Measurements from ENCODE around the gene GPR89A. TPM values are rescaled to one million over a fixed set of nuclear protein-coding genes. Genes with fewer than 3 reads are reported as not detected.

The GPR89A gene
- 18.2 and 46.3 TPM in 2 replicates for total RNA-seq

GRCh38 chr1:145607833-145608733 is at the start of gene GPR89A:
Gene GPR89A (plus strand): TSS chr1:145607988. CDS start chr1:145608134, 146 bp downstream.

GRCh38 chr1:145707183-145707867 is 99.5 kb downstream of the GPR89A start, which contains the start of gene PDZK1:
Gene PDZK1 (minus strand): TSS chr1:145707368. CDS start chr1:145688021, 19,347 bp downstream.

GRCh38 chr1:145719230-145720079 is 111.7 kb downstream of the GPR89A start, which contains the start of gene CD160:
Gene CD160 (plus strand): TSS chr1:145719499. CDS start chr1:145728328, 8,829 bp downstream.

Other genes with a start within 250 kb of the GPR89A start
- 3.3 and 4.7 TPM in 2 replicates for gene NBPF20, start 182.4 kb upstream of the GPR89A start, total RNA-seq
- gene PDZK1, start 99.4 kb downstream of the GPR89A start, total RNA-seq, result 1.3 TPM in 1 of 2 replicates, not detected in the other
- not detected in 2 replicates for gene CD160, start 111.5 kb downstream of the GPR89A start, total RNA-seq
- gene RNF115, start 216.1 kb downstream of the GPR89A start, total RNA-seq, result 20.8 and 29.1 TPM in 2 replicates
- gene POLR3C, start 216.2 kb downstream of the GPR89A start, total RNA-seq, result 44.7 and 50.9 TPM in 2 replicates
- gene NUDT17, start 237.6 kb downstream of the GPR89A start, total RNA-seq, result 3.0 and 3.8 TPM in 2 replicates

Data from smooth muscle cell of trachea (primary cell).